NK-92 (cell line): ENCODE measurements around the gene MTX3.

Experiments used
- DNase-seq: peaks from one replicate; lab custom pipeline; 2025; ENCODE audit not compliant: unreplicated experiment; lab: John Stamatoyannopoulos, UW

The MTX3 gene

DNA sequence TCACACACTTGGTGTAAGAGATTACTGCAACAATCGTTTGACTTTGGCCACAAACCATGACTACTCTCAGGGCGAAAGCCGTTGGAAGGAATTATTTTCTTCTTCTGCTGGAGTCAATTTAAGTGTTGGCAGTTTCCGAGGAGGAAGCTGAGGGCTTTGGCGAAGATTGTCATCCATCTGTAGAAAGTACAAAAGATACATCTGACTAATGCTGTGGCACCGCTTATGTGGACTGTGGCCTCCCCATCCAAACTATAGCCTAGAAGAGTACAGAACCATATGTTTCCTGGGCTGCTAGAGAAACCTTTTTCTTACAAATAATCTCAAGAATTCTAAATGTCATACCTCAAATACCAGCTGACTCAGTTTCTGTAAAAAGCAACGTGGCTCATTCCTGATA lies 7.4 kb downstream of the MTX3 start:
- DNase-seq: no peak

GRCh38 chr5:79982136-79982535 lies 8.9 kb downstream of the MTX3 start:
- DNase-seq: no peak

GRCh38 chr5:79976759-79977515 lies 14.1 kb downstream of the MTX3 start:
- no peak for DNase-seq

- DNase-seq: no peak
Observed at GRCh38 chr5:79975422-79975821, 15.6 kb downstream of the MTX3 start.

DNA sequence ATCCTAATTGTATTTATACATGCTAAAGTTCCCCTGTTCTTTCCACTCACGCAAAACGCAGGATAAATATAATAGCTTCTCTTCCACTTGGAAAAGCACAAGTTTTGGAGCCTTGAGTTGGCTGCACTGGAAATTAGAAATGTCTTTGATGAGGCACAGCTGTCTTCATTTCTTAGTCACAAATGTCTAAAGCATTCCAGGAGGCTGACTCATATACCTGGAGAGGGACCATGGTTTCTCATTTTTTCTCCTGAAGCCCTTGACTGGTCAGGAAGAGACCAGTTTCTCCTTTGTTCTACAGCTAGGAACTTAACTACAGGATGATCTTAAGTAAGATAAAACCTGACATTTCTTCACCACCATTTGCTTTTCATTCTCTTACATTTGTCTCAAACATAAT lies 16.2 kb downstream of the MTX3 start:
- no peak for DNase-seq

GRCh38 chr5:79973996-79974395 lies 17.1 kb downstream of the MTX3 start:
- DNase-seq: no peak

- no peak for DNase-seq
Observed at GRCh38 chr5:79973511-79973910, 17.6 kb downstream of the MTX3 start.

DNA sequence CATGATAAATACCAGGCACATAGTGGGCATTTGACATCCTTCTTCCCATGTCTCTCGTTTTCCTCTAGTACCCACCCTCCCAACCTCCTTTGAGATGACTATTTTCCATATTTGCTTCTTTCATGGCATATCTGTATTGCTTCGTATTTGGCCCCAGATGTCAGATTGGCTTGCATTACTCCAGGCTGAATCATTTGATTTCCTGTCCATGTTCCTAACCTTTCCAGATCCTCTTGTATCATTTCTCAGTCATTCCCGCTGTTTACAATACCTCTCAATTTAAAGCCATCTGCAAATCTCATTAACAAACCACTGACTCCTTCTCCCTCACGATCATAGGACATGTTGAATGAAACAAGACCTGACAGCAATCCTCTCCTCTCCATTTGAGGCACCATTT lies 19.9 kb downstream of the MTX3 start:
- DNase-seq: no peak

GRCh38 chr5:79966448-79966847 lies 24.6 kb downstream of the MTX3 start:
- no peak for DNase-seq

GRCh38 chr5:79964136-79964535 lies 26.9 kb downstream of the MTX3 start:
- DNase-seq: no peak

- DNase-seq: no peak
Observed at GRCh38 chr5:79963261-79964061, 27.6 kb downstream of the MTX3 start.

DNA sequence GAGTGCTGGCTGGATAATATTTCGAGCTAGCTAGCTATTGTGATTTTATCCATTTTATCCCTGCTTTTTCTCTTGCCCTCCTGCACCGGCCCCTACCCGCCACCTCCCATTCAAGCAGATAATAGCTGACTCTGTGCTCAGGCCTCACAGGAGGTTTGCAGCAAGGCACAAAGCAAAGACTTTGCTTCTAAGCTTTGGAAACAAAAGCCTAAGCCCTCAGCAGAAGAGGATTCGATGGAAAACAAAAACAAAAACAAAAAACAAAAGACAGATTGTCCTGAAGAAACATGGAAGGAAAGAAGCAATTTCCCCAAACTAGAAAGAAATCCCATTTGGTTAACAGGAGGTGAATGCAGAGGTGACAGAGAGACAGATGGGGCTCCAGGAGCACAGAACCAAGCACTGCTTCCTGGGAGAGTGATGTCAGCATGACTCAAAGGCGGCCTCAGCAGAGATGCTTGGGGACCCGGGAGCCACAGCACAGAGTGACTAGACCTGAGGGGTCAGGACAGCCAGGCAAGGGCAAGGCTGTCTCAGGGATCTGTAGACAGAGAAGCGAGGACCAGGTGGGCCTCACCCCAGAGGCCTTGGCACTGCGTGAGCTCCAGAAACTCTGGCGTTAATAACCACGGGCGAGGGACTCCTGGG lies 28.4 kb downstream of the MTX3 start:
- no peak for DNase-seq

GRCh38 chr5:79961716-79962574 lies 29.1 kb downstream of the MTX3 start:
- DNase-seq: no peak

DNA sequence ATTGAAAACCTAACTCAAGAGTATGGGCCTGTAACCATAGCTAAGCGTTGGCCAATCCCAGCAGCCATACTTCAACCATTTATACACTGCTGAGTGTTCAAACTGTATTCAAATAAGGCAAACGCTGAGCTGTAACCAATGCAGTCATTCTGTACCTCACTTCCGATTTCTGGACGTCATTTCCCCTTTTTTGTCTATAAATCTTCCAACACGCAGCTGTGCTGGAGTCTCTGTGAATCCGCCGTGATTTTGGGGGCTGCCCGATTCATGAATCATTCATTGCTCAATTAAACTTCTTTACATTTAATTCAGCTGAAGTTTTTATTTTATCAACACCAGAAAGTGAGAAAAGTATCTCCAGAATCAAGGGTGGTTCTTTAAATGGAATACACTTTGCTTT lies 31.7 kb downstream of the MTX3 start:
- no peak for DNase-seq

DNA sequence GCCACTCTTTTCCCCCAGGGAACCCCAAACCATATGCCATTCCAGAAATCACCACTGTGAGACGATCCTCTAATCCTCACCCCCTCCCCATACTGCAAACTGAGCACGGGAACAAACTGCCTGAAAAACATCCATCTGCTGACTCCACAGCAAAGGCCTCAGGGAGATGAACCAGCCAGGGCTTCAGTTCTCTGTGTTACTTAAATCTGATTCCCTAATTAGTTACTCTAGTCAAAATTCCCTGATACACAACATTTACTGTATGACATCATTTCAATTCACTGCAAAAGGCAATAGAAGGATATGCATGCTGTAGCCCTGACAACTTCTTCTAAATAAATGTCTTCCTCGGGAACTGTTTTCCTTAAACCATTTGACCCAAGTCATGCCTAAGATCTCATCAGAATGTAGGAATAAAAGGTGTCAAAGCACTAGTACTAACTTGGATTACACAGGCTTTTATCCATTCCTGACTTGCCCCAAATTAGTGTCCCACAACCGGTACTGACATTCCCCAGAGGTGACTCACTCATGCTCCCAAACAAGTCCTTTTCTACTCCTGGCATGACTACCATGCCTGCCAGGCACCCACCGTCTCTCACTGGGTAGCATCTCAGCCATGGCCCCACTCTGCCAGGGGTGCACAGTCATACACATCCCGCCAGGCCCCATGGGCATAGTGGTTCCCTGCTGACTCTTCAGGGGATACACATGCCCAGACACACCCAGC lies 35.0 kb downstream of the MTX3 start:
- no peak for DNase-seq

GRCh38 chr5:79955356-79955895 lies 35.6 kb downstream of the MTX3 start:
- DNase-seq: no peak

DNA sequence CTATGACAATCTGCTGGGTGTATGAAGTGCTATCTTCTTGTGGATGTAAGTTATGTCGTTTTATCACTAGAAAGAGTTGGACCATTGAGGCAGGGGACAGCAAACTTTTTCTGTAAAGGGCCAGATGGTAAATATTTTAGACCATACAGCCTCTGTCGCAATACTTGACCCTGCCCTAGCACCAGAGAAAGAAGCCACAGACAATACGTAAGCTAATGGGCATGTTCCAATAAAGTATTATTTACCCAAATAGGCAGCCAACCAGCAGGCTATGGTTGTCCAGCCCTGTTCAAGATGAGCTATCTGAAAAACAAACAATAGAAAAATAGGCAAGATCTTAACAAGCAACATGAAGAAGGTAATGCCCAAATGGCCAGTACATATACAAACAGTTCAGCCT lies 36.4 kb downstream of the MTX3 start:
- no peak for DNase-seq

- no peak for DNase-seq
Observed at GRCh38 chr5:79947567-79947966, 43.5 kb downstream of the MTX3 start.

DNA sequence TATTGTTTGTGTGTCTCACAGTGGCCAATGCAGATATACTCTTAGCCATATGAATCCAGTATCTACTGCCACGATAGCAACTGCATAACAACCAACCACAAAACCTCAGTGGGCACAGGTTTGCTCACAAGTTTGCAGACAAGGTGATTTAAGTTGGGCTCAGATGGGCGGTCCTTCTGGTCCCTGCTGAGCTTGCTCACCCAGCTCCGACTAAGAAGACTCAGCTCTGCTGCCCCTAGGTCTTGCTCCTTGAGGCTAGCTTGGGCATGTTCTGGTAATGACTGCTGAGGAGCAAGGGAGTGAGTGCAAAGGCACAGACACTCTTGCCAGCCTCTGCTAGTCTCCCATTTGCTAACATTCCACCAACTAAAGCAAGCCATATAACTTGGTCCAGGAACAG lies 52.6 kb downstream of the MTX3 start:
- DNase-seq: no peak

DNA sequence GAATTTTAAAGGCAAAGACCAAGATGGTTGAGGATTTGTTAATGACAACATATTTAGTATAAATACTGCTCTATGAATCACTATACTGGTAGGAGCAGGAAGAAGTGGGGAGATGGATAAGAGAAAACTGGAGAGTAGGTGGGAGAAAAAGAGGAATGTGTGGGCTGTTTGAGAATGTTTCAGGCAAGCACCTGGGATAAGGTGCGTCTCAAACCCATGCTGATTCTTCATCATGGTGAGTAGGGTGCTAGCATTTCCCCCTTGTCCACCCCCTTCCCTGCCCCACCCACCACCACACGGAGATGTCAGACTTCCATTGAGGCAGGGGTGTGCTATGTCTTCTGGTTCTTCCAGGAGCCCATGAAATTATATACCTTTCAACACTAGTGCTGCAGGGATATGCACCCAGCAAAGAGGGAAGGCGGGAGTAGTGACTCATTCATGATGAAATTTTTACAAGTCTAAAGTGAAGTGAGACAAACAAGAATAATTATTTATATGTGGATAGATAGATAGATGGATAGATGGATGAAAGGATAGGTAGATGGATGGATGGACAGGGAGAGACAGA lies 54.3 kb downstream of the MTX3 start:
- DNase-seq: no peak
